H1 (cell line): ENCODE measurements around the gene ARHGEF16. TPM values are rescaled to one million over a fixed set of nuclear protein-coding genes. Genes with fewer than 3 reads are reported as not detected.

ENCODE experiments used
- BACH1 ChIP-seq: IDR thresholded peaks from 2 replicates; pipeline ENCODE4 v1.6.1; 2012; ENCODE audit warnings: low read length, improper control_type of control experiment
- CHD7 ChIP-seq: fragments of 300-600 bp; sonication (generic); IDR thresholded peaks from 2 replicates; pipeline ENCODE4 v1.7.1; 2012; ENCODE audit warnings: low read length, moderate library complexity, mild to moderate bottlenecking, inconsistent platforms; ENCODE audit not compliant: insufficient replicate concordance
- FOSL1 ChIP-seq: IDR thresholded peaks from 2 replicates; pipeline ENCODE4 v1.6.1; 2011; ENCODE audit warnings: mild to moderate bottlenecking, low read depth, low read length, moderate library complexity; ENCODE audit not compliant: insufficient read depth
- POU5F1 ChIP-seq: IDR thresholded peaks from 2 replicates; pipeline ENCODE4 v1.6.1; 2011; ENCODE audit warnings: low read depth, mild to moderate bottlenecking, low read length, moderate library complexity
- RAD21 ChIP-seq, 2 experiments: IDR thresholded peaks in 1 of 2; conservative IDR thresholded peaks in 1 of 2; 2 replicates each; pipeline ENCODE4 v1.6.1; 2011; ENCODE audit warnings: low read depth in 2 of 2, low read length in 2 of 2, improper control_type of control experiment in 1 of 2, inconsistent platforms in 1 of 2, mild to moderate bottlenecking in 1 of 2, moderate library complexity in 1 of 2
- SUZ12 ChIP-seq: fragments of 200-600 bp; sonication (generic); IDR thresholded peaks from 2 replicates; pipeline ENCODE4 v1.6.1; 2012; ENCODE audit warnings: mild to moderate bottlenecking, inconsistent platforms, low read length, moderate library complexity, mixed read lengths
- TAF1 ChIP-seq: IDR thresholded peaks from 2 replicates; pipeline ENCODE4 v1.6.1; 2011; ENCODE audit warnings: mild to moderate bottlenecking, low read depth, low read length
- polyA plus RNA-seq, 7 experiments: library from polyadenylated mRNA; depleted of rRNA in 3 of 7; stranded (reverse) in 5 of 7; unstranded in 2 of 7; fragments of >200 nt in 5 of 7; fragments of 200-250 nt in 2 of 7; gene quantifications; 1 replicate in 5 of 7; 2 replicates in 1 of 7; 4 replicates in 1 of 7; pipeline versions ENCODE4 v1.2.1 to v1.2.3, GENCODE V29; 2011 to 2013; ENCODE audit warnings: missing spikeins in 2 of 7, mixed read lengths in 2 of 7
- total RNA-seq: library from RNA; stranded (reverse); fragmentation: NEBNext Ultra II Directional; extraction: Animal tissue kit (Norgen Biotek cat#: 25700); gene quantifications from 2 replicates; pipeline ENCODE4 v1.2.1, GENCODE V29; 2021

ARHGEF16 gene
- total and polyA plus RNA-seq, 2 of the 8 experiments (the other 6 are each of a cell fraction or from before 2014, with no cell fraction given) = 18.3 to 20.7 TPM

GRCh38 chr1:3463013-3463385 lies 8.5 kb downstream of the ARHGEF16 start (continued):
- no peak for TF ChIP-seq CHD7
- TF ChIP-seq FOSL1 = no peak
- no peak for TF ChIP-seq SUZ12
- TF ChIP-seq BACH1 = no peak
- no peak for TF ChIP-seq TAF1
- TF ChIP-seq RAD21 (IDR thresholded peaks at IDR 0.05 in 1 of 2, conservative IDR thresholded peaks at IDR 0.05 in 1 of 2; ENCODE audit: low read depth in 2 of 2, low read length in 2 of 2) = no peak
- TF ChIP-seq POU5F1 = no peak
